GM21447 (cell line): ENCODE data around the gene RTP4.

Source experiments
- ATAC-seq: cut with Tn5 transposase; IDR thresholded peaks from one replicate; pipeline ENCODE4 v1.9.1; 2021; ENCODE audit not compliant: unreplicated experiment

The RTP4 gene

GRCh38 chr3:187368251-187369088 is at the start of gene RTP4:
RTP4 (plus strand) TSS chr3:187368385; CDS start chr3:187368442, 57 bp downstream.
- peak; percentile 93 for ATAC-seq

- no peak for ATAC-seq
Measured at GRCh38 chr3:187318819-187319616, 49.2 kb upstream of the RTP4 start.

GRCh38 chr3:187319699-187320302 is 48.4 kb upstream of the RTP4 start:
- ATAC-seq: peak; percentile 93

GRCh38 chr3:187321766-187322165 is 46.4 kb upstream of the RTP4 start:
- ATAC-seq: no peak

- no peak for ATAC-seq
Measured at GRCh38 chr3:187322291-187322690, 45.9 kb upstream of the RTP4 start.

- ATAC-seq: no peak
Measured at GRCh38 chr3:187323091-187323490, 45.1 kb upstream of the RTP4 start.

- ATAC-seq: no peak
Measured at GRCh38 chr3:187325632-187326031, 42.6 kb upstream of the RTP4 start.

- ATAC-seq: no peak
Measured at GRCh38 chr3:187327845-187328244, 40.3 kb upstream of the RTP4 start.

GRCh38 chr3:187328691-187329090 is 39.5 kb upstream of the RTP4 start:
- no peak for ATAC-seq

GRCh38 chr3:187334904-187335303 is 33.3 kb upstream of the RTP4 start:
- no peak for ATAC-seq

- ATAC-seq: no peak
Measured at GRCh38 chr3:187336322-187336721, 31.9 kb upstream of the RTP4 start.

GRCh38 chr3:187340578-187340977 is 27.6 kb upstream of the RTP4 start:
- no peak for ATAC-seq

- ATAC-seq: no peak
Measured at GRCh38 chr3:187342255-187342654, 25.9 kb upstream of the RTP4 start.

- ATAC-seq: no peak
Measured at GRCh38 chr3:187343670-187344069, 24.5 kb upstream of the RTP4 start.

- no peak for ATAC-seq
Measured at GRCh38 chr3:187352581-187353575, 15.3 kb upstream of the RTP4 start.

GRCh38 chr3:187358068-187358467 is 10.1 kb upstream of the RTP4 start:
- ATAC-seq: no peak

- no peak for ATAC-seq
Measured at GRCh38 chr3:187359798-187360486, 8.2 kb upstream of the RTP4 start.

GRCh38 chr3:187360596-187360995 is 7.6 kb upstream of the RTP4 start:
- no peak for ATAC-seq

GRCh38 chr3:187361835-187362234 is 6.3 kb upstream of the RTP4 start:
- ATAC-seq: peak; percentile 90

- ATAC-seq: no peak
Measured at GRCh38 chr3:187367561-187368103, 553 bp upstream of the RTP4 start.
